Hematopoietic multipotent progenitor cell treated with erythropoietin and hydrocortisone succinate and interleukin-3 and kit ligand, for 8 days (in vitro differentiated cells): ENCODE results near the gene MOSPD3.
A peak's percentile ranks its signal among the peaks of the same experiment; 100 is the strongest.

Experiments
- DNase-seq: peaks from one replicate; pipeline ENCODE4 v3.0.0-alpha.2; 2015

MOSPD3 gene

GRCh38 chr7:100595188-100595587 lies 17.2 kb upstream of the MOSPD3 start:
- no peak for DNase-seq

GRCh38 chr7:100598425-100598824 lies 13.9 kb upstream of the MOSPD3 start:
- DNase-seq: no peak

GRCh38 chr7:100599911-100600729 lies 12.2 kb upstream of the MOSPD3 start:
- peak; percentile 21 for DNase-seq

GRCh38 chr7:100600730-100601038 lies 11.7 kb upstream of the MOSPD3 start:
- no peak for DNase-seq

GRCh38 chr7:100602889-100603725 lies 9.2 kb upstream of the MOSPD3 start:
- DNase-seq: no peak

GRCh38 chr7:100603726-100604027 lies 8.7 kb upstream of the MOSPD3 start:
- peak; percentile 16 for DNase-seq

- DNase-seq: peak; percentile 73
These were observed 8.0 kb upstream of the MOSPD3 start for GRCh38 chr7:100604028-100604975.

- DNase-seq: peak; percentile 38
These were observed 7.1 kb upstream of the MOSPD3 start for GRCh38 chr7:100604976-100605911.

- no peak for DNase-seq
These were observed 6.0 kb upstream of the MOSPD3 start for GRCh38 chr7:100606313-100606712.

GRCh38 chr7:100607111-100607510 lies 5.2 kb upstream of the MOSPD3 start:
- no peak for DNase-seq

GRCh38 chr7:100609958-100610357 lies 2.4 kb upstream of the MOSPD3 start:
- DNase-seq: no peak

GRCh38 chr7:100612730-100613390 lies 520 bp downstream of the MOSPD3 start:
- peak; percentile 55 for DNase-seq

GRCh38 chr7:100613412-100614175 lies 1.3 kb downstream of the MOSPD3 start:
- no peak for DNase-seq

GRCh38 chr7:100614308-100614861 lies 2.0 kb downstream of the MOSPD3 start:
- DNase-seq: peak; percentile 18

- no peak for DNase-seq
These were observed 7.9 kb downstream of the MOSPD3 start for GRCh38 chr7:100620239-100620638.

- DNase-seq: no peak
These were observed 8.5 kb downstream of the MOSPD3 start for GRCh38 chr7:100620804-100621203.

GRCh38 chr7:100621554-100621953 lies 9.2 kb downstream of the MOSPD3 start:
- no peak for DNase-seq

GRCh38 chr7:100623951-100624824 lies 11.8 kb downstream of the MOSPD3 start:
- DNase-seq: peak; percentile 96

- peak; percentile 38 for DNase-seq
These were observed 13.7 kb downstream of the MOSPD3 start for GRCh38 chr7:100626055-100626454.
